Urinary bladder (tissue), 4 donors: ENCODE data around the gene USF3. TPM values are rescaled to one million over a fixed set of nuclear protein-coding genes. Genes with fewer than 3 reads are reported as not detected.
A peak's percentile ranks its signal among the peaks of the same experiment; 100 is the strongest.

Experiments
- DNase-seq: peaks from one replicate; pipeline ENCODE4 v3.0.0-alpha.2; 2015; ENCODE audit errors: extremely low spot score
- H3K27ac ChIP-seq: one replicate; pipeline ENCODE4 v1.5.1; 2013; ENCODE audit warnings: low read depth, mild to moderate bottlenecking, moderate library complexity
- H3K36me3 ChIP-seq: one replicate; pipeline ENCODE4 v1.6.1; 2013; ENCODE audit warnings: mild to moderate bottlenecking, moderate library complexity; ENCODE audit not compliant: insufficient read depth
- H3K4me1 ChIP-seq: one replicate; pipeline ENCODE4 v1.6.1; 2013; ENCODE audit warnings: mild to moderate bottlenecking, moderate library complexity; ENCODE audit not compliant: insufficient read depth
- H3K4me3 ChIP-seq: one replicate; pipeline ENCODE4 v1.5.1; 2013; ENCODE audit warnings: low read depth, low read length
- WGBS: extraction: QIAGEN DNeasy Blood & Tissue Kit; methylation state at CpG from one replicate; pipeline ENCODE4 v1.1.7; 2013; 5-methylcytosine and 5-hydroxymethylcytosine counted together
- polyA plus RNA-seq: library from polyadenylated mRNA; stranded (reverse); fragments of 200-250 nt; gene quantifications from one replicate; pipeline ENCODE4 v1.2.3, GENCODE V29; 2013
- total RNA-seq: library from RNA; depleted of rRNA; stranded (reverse); fragments of >200 nt; gene quantifications from one replicate; pipeline ENCODE4 v1.2.3, GENCODE V29; 2014
- donor health status: healthy with polysubstance abuse.
- donor health status: healthy.

Gene USF3
- total and polyA plus RNA-seq, 2 donors, result 5.3 to 15.1 TPM

DNA sequence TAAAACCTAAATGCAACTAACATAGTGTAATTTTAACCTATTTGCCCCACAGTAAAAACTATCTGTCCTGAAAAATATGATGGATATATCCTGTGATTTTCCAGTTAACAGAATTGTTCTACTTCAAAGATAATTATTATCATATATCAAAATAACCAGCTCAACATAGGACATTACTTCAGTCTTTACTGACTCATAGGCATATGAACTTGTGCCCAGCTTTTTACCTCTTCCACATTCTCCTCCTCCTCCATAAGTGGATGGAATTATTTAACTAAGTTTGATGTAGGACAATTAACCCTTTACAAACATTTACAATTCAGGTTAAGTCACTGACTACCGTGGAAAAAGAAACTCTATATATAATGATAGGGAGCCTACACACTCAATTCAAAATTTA lies 22.9 kb upstream of the USF3 start:
- no peak for DNase-seq
- H3K4me3 ChIP-seq, result no peak overlapping the region
- peaks cover 3% of the 10 kb centered on the region for H3K36me3 ChIP-seq
- 60% methylated on average over 1 of the region's 1 CpG for WGBS
- H3K27ac ChIP-seq, result no peak overlapping the region
- H3K4me1 ChIP-seq, result no peaks in the 10 kb centered on the region

DNA sequence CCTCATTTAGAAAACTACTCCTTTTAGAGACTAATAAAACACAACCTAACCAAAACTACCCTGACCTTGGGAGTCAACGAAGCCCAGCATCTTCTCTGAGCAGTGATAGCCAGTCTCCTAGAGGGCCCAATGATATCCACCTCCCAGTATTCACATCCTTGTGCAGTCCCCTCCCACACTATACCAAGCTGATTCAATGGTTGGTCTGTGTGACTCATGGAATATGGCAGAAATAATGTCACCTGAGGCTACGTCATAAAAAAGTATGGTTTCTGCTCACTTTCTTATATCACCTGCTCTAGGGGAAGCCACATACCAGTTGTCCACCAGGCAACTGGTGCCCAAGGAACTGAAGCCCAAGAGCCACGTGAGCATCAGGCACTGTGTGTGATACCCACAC lies 21.4 kb upstream of the USF3 start:
- Histone ChIP-seq H3K27ac (no peak overlapping the region), H3K4me1 (no peaks in the 10 kb centered on the region), H3K4me3 (no peak overlapping the region), H3K36me3 (peaks cover 3% of the 10 kb centered on the region)
- DNase-seq, result no peak
- WGBS, result 98% methylated on average over 3 of the region's 3 CpGs

DNA sequence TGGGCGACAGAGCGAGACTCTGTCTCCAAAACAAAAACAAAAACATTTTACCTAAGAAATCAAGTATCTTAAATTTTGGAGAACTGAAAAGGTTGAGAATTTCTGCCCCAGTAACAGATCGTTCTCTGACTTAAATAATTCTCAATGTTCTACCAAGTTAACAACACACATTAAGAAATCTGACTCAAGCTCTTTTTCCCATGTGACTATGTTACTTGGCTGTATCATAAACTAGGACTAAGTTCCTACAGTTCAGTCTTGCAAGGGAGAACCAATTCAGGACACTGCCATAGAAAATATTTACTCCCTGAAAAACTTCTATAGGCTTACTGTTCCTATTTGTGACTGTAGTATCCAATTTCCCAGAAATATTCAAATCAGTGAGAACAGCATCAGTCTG lies 20.9 kb upstream of the USF3 start:
- DNase-seq, result no peak
- Histone ChIP-seq H3K36me3 (peaks cover 3% of the 10 kb centered on the region), H3K4me1 (no peaks in the 10 kb centered on the region), H3K4me3 (no peak overlapping the region), H3K27ac (no peak overlapping the region)
- WGBS, result 95% methylated on average over 3 of the region's 3 CpGs

DNA sequence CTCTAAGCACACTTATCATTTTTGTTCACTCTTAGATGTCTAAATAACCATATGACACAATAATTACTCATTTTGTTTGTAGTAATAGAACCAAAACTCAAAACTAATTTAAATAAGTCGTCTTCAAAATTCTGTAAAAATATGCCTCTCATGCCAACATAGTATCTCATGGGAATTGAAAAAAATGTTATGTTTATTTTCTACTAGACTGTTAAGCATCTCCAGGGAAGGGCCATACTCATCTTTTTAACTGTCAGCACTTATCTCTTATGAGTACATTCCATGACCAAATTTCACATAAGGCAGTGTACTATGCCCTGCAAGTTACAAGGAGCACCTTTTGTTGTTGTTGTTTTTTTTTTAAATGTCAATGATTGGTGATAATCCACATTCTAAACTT lies 18.3 kb upstream of the USF3 start:
- DNase-seq, result no peak
- WGBS, result 38% methylated on average over 1 of the region's 1 CpG
- Histone ChIP-seq H3K4me1 (no peaks in the 10 kb centered on the region), H3K27ac (no peak overlapping the region), H3K36me3 (no peaks in the 10 kb centered on the region), H3K4me3 (no peak overlapping the region)

DNA sequence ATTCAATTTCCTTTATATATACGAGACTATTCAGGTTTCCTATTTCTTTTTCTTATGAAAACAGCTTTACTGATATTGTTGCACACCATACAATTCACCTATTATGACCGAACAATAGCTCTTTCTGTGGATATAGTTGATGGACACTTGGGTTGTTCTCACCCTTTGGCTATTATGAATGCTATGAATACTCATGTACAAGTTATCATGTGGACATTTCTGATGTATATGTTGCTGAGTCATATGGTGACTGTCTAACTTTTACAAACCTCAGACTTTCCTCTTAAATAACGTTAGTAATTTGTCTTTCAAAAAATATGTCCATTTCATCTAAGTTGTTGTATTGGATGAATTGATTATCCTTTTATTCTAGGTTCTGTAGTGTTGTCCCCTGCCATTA lies 15.7 kb upstream of the USF3 start:
- no peak for DNase-seq
- H3K36me3 ChIP-seq, result no peaks in the 10 kb centered on the region
- WGBS, result 55% methylated on average over 3 of the region's 3 CpGs

DNA sequence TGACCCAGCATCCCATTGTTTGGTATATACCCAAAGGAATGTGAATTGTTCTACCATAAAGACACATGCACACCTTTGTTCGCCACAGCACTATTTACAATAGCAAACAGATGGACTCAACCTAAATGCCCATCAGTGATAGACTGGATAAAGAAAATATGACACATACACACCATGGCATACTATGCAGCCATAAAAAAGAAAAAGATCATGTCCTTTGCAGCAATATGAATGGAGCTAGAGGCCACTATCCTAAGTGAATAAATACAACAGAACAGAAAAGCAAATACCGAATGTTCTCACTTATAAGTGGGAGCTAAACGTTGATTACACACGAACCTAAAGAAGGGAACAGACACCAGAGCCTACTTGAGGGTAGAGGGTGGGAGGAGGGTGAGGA lies 11.4 kb upstream of the USF3 start:
- Histone ChIP-seq H3K36me3 (no peaks in the 10 kb centered on the region), H3K4me3 (no peak overlapping the region), H3K27ac (no peak overlapping the region), H3K4me1 (no peaks in the 10 kb centered on the region)
- 94% methylated on average over 4 of the region's 4 CpGs for WGBS
- DNase-seq, result no peak

More for the DNA sequence above, 15.7 kb upstream of the USF3 start:
- Histone ChIP-seq H3K4me1 (no peaks in the 10 kb centered on the region), H3K27ac (no peak overlapping the region), H3K4me3 (no peak overlapping the region)

DNA sequence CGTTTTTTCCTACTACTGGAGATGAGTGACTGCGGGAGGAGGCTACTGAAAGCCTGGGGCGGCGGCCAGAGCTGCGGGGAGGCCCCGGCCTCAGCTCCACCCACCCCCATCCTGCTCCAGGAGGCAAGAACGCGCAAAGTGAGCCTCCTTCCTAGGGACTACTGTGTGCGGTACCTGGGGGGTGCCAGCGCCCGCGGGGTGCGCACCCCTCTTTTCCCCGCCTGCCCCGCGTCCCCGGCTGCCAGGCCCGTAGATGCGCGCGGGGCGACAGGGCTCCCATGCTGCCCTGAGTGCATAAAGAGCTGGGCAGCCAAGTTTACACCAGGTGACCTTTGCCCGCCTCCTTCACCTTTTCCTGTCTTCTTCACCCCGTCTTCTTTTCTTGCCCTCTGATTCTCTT lies 2.5 kb upstream of the USF3 start:
- Histone ChIP-seq H3K27ac (peak overlapping the region; percentile 16), H3K36me3 (no peaks in the 10 kb centered on the region), H3K4me1 (no peaks in the 10 kb centered on the region), H3K4me3 (peak overlapping the region; percentile 24)
- no peak for DNase-seq
- WGBS, result 19% methylated on average over 24 of the region's 24 CpGs

DNA sequence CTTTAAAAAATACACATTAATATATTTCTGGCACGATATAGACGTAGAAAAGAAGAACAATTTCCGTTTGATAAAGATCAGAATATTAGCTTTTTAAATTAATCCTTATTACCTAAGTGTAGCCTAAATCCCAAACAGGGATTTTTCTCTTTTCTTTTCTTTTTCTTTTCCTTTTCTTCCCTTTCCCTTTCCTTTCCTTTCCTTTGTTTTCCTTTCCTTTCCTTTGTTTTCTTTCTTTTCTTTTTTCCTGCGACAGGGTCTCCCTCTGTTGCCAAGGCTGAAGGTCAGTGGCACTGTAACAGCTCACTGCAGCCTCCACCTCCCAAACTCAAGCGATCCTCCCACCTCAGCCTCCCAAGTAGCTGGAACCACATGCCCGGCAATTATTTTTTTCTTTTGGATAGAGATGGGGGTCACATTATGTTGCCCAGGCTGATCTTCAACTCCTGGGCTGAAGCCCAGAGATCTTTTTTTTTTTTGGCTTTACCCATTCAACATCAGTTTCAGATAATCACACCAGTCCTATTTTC lies 1.8 kb upstream of the USF3 start:
- H3K27ac ChIP-seq, result peak overlapping the region; percentile 16
- no peak overlapping the region for H3K4me3 ChIP-seq
- WGBS, result 76% methylated on average over 6 of the region's 6 CpGs

DNA sequence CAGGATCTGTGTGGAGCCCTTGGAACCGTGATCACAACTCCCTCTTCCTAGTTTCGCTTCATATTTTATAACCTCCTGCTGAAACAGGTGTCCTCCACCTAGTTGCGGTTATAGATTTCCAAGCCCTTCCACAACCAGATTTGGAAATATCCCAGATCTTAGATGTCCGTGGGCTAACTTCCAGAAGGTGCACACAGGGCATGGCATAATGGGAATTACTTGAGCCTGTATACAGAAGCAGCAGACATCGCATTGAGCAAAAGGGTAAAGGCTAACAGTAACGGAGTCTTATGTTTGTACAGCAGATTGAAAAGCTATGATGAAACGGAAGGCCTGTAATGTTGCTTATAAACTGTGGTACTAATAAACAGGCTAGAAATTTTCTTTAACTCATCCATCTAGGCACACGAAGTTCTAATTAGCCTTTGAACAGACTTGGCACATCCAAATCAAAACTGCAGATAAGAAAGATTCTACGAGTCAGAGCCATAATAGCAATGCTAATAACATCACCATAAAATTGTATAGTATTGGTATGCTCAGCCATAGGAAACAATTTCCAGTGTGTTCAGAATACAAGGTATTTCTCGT lies 1.2 kb upstream of the USF3 start:
- H3K36me3 ChIP-seq, result no peaks in the 10 kb centered on the region
- peak; percentile 14 for DNase-seq
- peak overlapping the region; percentile 49 for H3K4me3 ChIP-seq
- no peaks in the 10 kb centered on the region for H3K4me1 ChIP-seq
- WGBS, result 5% methylated on average over 10 of the region's 10 CpGs
- peak overlapping the region; percentile 34 for H3K27ac ChIP-seq

More for the DNA sequence above, 1.8 kb upstream of the USF3 start:
- H3K4me1 ChIP-seq, result no peaks in the 10 kb centered on the region
- no peak for DNase-seq
- H3K36me3 ChIP-seq, result no peaks in the 10 kb centered on the region

DNA sequence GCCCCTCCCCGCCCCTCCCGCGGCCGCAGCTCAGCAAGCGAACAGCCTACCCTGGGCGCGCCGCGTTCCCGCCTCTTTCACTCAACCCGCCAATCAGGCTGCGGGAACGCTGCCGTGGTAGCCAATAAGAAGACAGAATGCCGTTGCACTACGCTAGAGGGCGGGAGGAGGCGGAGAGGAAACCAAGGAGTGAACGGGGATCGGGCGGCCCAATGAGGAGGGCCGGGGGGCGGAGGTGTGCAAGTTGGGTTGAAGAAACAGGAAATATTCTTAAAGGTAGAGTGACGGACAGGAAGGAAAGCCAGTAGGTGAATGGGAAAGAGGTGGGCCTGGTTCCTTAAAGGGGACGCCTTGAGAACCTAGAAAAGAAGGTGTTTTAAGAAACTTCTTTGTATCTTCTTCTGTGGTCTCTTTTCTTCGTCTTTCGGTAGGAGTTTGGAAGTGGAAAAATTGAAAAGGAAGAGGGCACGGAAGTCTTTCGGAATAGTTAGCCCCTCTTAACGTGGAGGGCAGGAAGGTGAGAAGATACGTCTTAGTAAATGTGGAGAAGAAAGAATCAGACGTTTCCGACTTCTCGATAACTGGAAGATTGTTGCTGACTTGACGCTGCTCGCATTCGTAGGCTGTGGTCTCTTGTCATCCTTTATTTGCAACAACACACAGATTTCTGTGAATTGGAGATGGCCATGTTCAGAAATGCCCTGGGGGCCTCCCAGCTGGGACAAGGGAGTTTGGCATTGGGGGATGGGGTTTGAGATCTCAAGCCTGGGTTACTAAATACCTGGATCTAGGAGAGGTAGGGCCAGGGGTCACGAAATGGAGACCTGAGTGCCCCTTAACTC lies 437 bp upstream of the USF3 start:
- Histone ChIP-seq H3K27ac (peak overlapping the region; percentile 34), H3K4me3 (peak overlapping the region; percentile 99), H3K4me1 (no peaks in the 10 kb centered on the region), H3K36me3 (no peaks in the 10 kb centered on the region)
- peak; percentile 99 for DNase-seq
- WGBS, result under 1% methylated on average over 38 of the region's 38 CpGs

DNA sequence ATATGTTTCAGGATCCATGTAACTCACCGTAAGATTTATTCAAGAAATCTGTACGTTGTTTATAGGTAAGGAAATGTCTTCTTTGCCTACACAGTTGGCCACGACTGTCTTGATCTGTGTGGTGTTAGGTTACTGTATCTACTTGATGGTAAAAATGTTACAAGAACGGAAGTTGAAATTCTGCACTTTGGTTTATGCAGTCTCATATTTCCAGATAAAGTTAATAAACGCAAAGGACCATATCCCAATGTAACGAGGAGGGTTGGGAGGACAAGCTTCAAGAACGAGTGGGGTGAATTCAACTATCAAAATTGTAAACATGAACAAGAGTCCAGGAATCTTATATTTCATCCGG lies 1.0 kb downstream of the USF3 start:
- peak; percentile 14 for DNase-seq
- WGBS, result 11% methylated on average over 8 of the region's 8 CpGs
- H3K27ac ChIP-seq, result peak overlapping the region; percentile 75
- peak overlapping the region; percentile 99 for H3K4me3 ChIP-seq
- no peaks in the 10 kb centered on the region for H3K36me3 ChIP-seq
- no peaks in the 10 kb centered on the region for H3K4me1 ChIP-seq

DNA sequence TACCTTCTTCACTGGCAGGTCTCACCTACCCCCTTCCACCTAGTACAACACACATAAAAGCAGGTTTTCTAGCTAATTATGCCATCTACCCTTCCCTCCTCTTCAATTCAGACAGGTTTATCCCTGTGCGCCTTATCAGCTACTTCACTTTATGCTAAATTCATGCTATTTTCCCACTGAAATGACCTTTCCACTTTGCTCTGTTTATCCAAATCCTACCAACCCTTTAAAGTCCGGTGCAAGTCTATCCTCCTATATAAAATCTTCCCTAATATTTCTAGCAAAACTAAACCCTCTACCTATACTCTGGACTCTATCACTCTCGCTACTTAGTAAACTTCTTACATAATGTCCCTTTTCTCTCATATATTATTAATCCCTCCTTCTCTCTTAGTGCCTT lies 6.0 kb downstream of the USF3 start:
- 92% methylated on average over 3 of the region's 3 CpGs for WGBS

DNA sequence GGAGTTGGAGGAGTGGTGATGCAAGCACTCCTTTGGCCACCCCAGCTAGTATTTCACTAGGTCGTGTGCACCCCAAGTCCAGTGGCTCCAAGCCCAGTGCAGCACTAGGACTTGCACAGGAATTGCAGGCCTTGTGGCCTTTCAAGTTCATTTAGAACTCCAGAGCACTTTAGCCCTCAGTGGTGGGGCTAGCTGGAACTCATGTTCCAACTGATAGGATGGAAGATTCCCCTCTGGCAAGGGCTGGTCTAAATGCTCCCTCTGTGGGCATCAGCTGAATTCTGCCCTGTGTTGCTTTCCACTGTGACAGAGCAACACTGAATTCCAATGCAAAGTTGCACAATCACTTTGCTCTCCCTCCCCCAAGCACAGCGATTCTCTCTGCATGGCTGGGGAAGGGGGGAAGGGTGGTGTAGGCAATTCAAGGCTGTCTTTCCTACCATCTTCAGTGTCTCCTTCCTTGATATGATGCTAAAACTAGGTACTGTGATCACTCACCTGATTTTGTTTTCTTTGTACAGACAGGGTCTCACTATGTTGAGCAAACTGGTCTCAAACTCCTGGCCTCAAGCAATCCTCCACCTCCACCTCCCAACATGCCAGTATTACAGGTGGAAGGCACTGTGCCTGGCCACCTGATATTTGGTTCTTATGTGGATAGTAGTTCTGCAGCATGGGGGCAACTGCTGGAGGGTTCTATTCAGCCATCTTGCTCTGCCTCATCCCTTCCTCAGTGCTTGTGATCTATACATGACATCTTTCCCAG lies 10.3 kb downstream of the USF3 start:
- Histone ChIP-seq H3K27ac (no peak overlapping the region), H3K4me3 (no peak overlapping the region), H3K36me3 (no peaks in the 10 kb centered on the region), H3K4me1 (no peaks in the 10 kb centered on the region)
- no peak for DNase-seq
- WGBS, result 75% methylated on average over 2 of the region's 2 CpGs

More for the DNA sequence above, 6.0 kb downstream of the USF3 start:
- Histone ChIP-seq H3K4me3 (no peak overlapping the region), H3K36me3 (no peaks in the 10 kb centered on the region), H3K4me1 (no peaks in the 10 kb centered on the region), H3K27ac (no peak overlapping the region)
- DNase-seq, result no peak
